HepG2 (cell line): Measurements from ENCODE around the gene VEGFB. TPM values are rescaled to one million over a fixed set of nuclear protein-coding genes. Genes with fewer than 3 reads are reported as not detected.

Source experiments
- ARID3A ChIP-seq: IDR thresholded peaks from 2 replicates; pipeline ENCODE4 v1.6.1; 2012; ENCODE audit warnings: low read depth, low read length, improper control_type of control experiment
- DPF2 ChIP-seq: sonication (generic); formaldehyde crosslinking; IDR thresholded peaks from 2 replicates; pipeline ENCODE4 v1.4.0; 2020; ENCODE audit warnings: mild to moderate bottlenecking, low read depth, missing genetic modification reagents, borderline replicate concordance
- FOXA1 ChIP-seq, 2 experiments: fragments of 450-650 bp in 1 of 2; sonication (generic) in 1 of 2; formaldehyde crosslinking in 1 of 2; IDR thresholded peaks; 2 replicates each; pipeline versions ENCODE4 v1.4.0 to v1.6.1; 2016 to 2020; ENCODE audit warnings: missing genetic modification reagents in 1 of 2
- HIVEP1 ChIP-seq: sonication (generic); formaldehyde crosslinking; IDR thresholded peaks from 2 replicates; pipeline ENCODE4 v1.4.0; 2020; ENCODE audit warnings: mild to moderate bottlenecking, missing genetic modification reagents
- IKZF1 ChIP-seq: fragments of 450-650 bp; IDR thresholded peaks from 2 replicates; pipeline ENCODE4 v1.7.1; 2016
- NR2F1 ChIP-seq, 2 experiments: fragments of 450-650 bp in 1 of 2; formaldehyde crosslinking in 1 of 2; IDR thresholded peaks; 2 replicates each; pipeline versions ENCODE4 v1.5.0 to v1.6.1; 2016 to 2020; ENCODE audit warnings: mild to moderate bottlenecking in 1 of 2, missing compliant biosample characterization in 1 of 2, missing genetic modification reagents in 1 of 2, moderate library complexity in 1 of 2
- POLR2G ChIP-seq: fragments of 200-400 bp; formaldehyde crosslinking; IDR thresholded peaks from 2 replicates; pipeline ENCODE4 v1.6.1; 2018; ENCODE audit warnings: mild to moderate bottlenecking, low read depth, low read length, moderate library complexity
- SMARCC2 ChIP-seq: fragments of 450-650 bp; IDR thresholded peaks from 2 replicates; pipeline ENCODE4 v1.6.1; 2017; ENCODE audit warnings: antibody characterized with exemption, mild to moderate bottlenecking
- ZBTB40 ChIP-seq, 2 experiments: fragments of 450-650 bp in 1 of 2; sonication (generic) in 1 of 2; formaldehyde crosslinking in 1 of 2; IDR thresholded peaks; 2 replicates each; pipeline versions ENCODE4 v1.6.1 to v1.8.0; 2016 to 2022; ENCODE audit warnings: antibody characterized with exemption in 1 of 2, mild to moderate bottlenecking in 1 of 2, missing genetic modification reagents in 1 of 2
- ZNF136 ChIP-seq: sonication (generic); formaldehyde crosslinking; IDR thresholded peaks from 2 replicates; pipeline ENCODE4 v1.8.1; 2022; ENCODE audit warnings: low read depth, mild to moderate bottlenecking, moderate library complexity, missing genetic modification reagents
- ZNF432 ChIP-seq: sonication (generic); formaldehyde crosslinking; IDR thresholded peaks from 2 replicates; pipeline ENCODE4 v1.5.0; 2020; ENCODE audit warnings: missing genetic modification reagents, mild to moderate bottlenecking, borderline replicate concordance
- ZNF576 ChIP-seq: sonication (generic); formaldehyde crosslinking; IDR thresholded peaks from 2 replicates; pipeline ENCODE4 v1.4.0; 2020; ENCODE audit warnings: mild to moderate bottlenecking, missing genetic modification reagents
- ZNF710 ChIP-seq: sonication (generic); formaldehyde crosslinking; IDR thresholded peaks from 2 replicates; pipeline ENCODE4 v1.5.0; 2020; ENCODE audit warnings: mild to moderate bottlenecking, missing genetic modification reagents, borderline replicate concordance
- ZNF850 ChIP-seq: sonication (generic); formaldehyde crosslinking; conservative IDR thresholded peaks from 2 replicates; pipeline ENCODE4 v1.9.0; 2021; ENCODE audit warnings: mild to moderate bottlenecking, missing genetic modification reagents
- polyA plus RNA-seq, 8 experiments: library from polyadenylated mRNA; depleted of rRNA in 3 of 8; stranded (reverse) in 7 of 8; unstranded in 1 of 8; fragments of >200 nt; fragmentation: Illumina TruSeq in 4 of 8; extraction: Trizol in 4 of 8; gene quantifications; 2 replicates each; pipeline versions ENCODE4 v1.2.1 to v1.2.3, GENCODE V29; 2011 to 2016; ENCODE audit warnings: low read depth in 4 of 8, missing spikeins in 1 of 8, mixed read lengths in 1 of 8; ENCODE audit not compliant: insufficient read depth in 1 of 8
- total RNA-seq, 5 experiments: library from RNA; depleted of rRNA; stranded (reverse); fragments of >200 nt; fragmentation: Illumina TruSeq; extraction: Trizol; gene quantifications; 2 replicates each; pipeline ENCODE4 v1.2.3, GENCODE V29; 2016; ENCODE audit warnings: low read depth in 1 of 5

Gene VEGFB
- total and polyA plus RNA-seq, 2 of the 13 experiments (the other 11 are each of a cell fraction or from before 2014, with no cell fraction given): 9.0 to 11.3 TPM

- no peak for TF ChIP-seq ZBTB40 (IDR thresholded peaks at IDR 0.05)
- TF ChIP-seq ZBTB40 (CRISPR knock-in tag; IDR thresholded peaks at IDR 0.05): no peak
- no peak for TF ChIP-seq ZNF136 (CRISPR knock-in tag)
- peak; percentile 52 for TF ChIP-seq POLR2G
- no peak for TF ChIP-seq FOXA1 (IDR thresholded peaks at IDR 0.05)
- TF ChIP-seq FOXA1 (CRISPR knock-in tag; IDR thresholded peaks at IDR 0.05): no peak
- TF ChIP-seq ARID3A: no peak
- no peak; a peak in 1 of 4 replicates for TF ChIP-seq NR2F1 (CRISPR knock-in tag; IDR thresholded peaks at IDR 0.05)
- no peak for TF ChIP-seq SMARCC2
- no peak for TF ChIP-seq ZNF576 (CRISPR knock-in tag)
- TF ChIP-seq HIVEP1 (CRISPR knock-in tag): no peak; the same call in 1 of the 2 replicates
- TF ChIP-seq ZNF850 (CRISPR knock-in tag): peak; percentile 65; the same call in 1 of the 2 replicates
- TF ChIP-seq IKZF1: no peak
- TF ChIP-seq ZNF710 (CRISPR knock-in tag): no peak
- no peak for TF ChIP-seq DPF2 (CRISPR knock-in tag)
- no peak for TF ChIP-seq ZNF432
These were observed 49.9 kb downstream of the VEGFB start, which contains the start of gene BAD (continued) for GRCh38 chr11:64284048-64284961.
